Naive B cell (primary cell): ENCODE measurements around the gene CHPF. TPM values are rescaled to one million over a fixed set of nuclear protein-coding genes. Genes with fewer than 3 reads are reported as not detected.

Experiments
- polyA plus RNA-seq, 6 donors: library from polyadenylated mRNA; unstranded; fragments of 300-500 nt; fragmentation: Illumina TruSeq; gene quantifications; one replicate each; pipeline ENCODE4 v1.2.3, GENCODE V29; 2021; ENCODE audit warnings: low read depth in 6 of 6

CHPF gene
- polyA plus RNA-seq, 6 donors from 2014 or later: 0.17 to 5.0 (median 0.41) TPM

Other genes with a start within 250 kb of the CHPF start
- under 1 TPM in 4 of 6 donors, not detected in 2; 0.29 to 0.80 (median 0.59) TPM for gene PTPRN, start 234.4 kb downstream of the CHPF start, polyA plus RNA-seq
- not detected for gene RESP18, start 211.1 kb downstream of the CHPF start, polyA plus RNA-seq
- 10 to 100 TPM; 49.4 to 78.6 (median 56.3) TPM for gene DNPEP, start 155.9 kb downstream of the CHPF start, polyA plus RNA-seq
- not detected for gene DES, start 125.4 kb downstream of the CHPF start, polyA plus RNA-seq
- under 1 TPM in 1 of 6 donors, not detected in 5; 0.18 TPM for gene SPEG, start 109.0 kb downstream of the CHPF start, polyA plus RNA-seq
- 10 to 100 TPM; 18.2 to 38.8 (median 22.9) TPM for gene GMPPA, start 44.9 kb downstream of the CHPF start, polyA plus RNA-seq
- gene ASIC4, start 29.3 kb downstream of the CHPF start, polyA plus RNA-seq: not detected
- gene TMEM198, start 219 bp upstream of the CHPF start, polyA plus RNA-seq: 1 to 10 TPM in 1 of 6 donors, not detected in 5; 1.2 TPM
- not detected for gene OBSL1, start 27.7 kb upstream of the CHPF start, polyA plus RNA-seq
- not detected for gene INHA, start 28.5 kb upstream of the CHPF start, polyA plus RNA-seq
- gene STK11IP, start 54.0 kb upstream of the CHPF start, polyA plus RNA-seq: 10 to 100 TPM; 11.5 to 16.0 (median 13.5) TPM
- not detected for gene SLC4A3, start 83.8 kb upstream of the CHPF start, polyA plus RNA-seq